ENCODE data around the gene SLC26A8. TPM values are rescaled to one million over a fixed set of nuclear protein-coding genes. Genes with fewer than 3 reads are reported as not detected.

Gene SLC26A8
- total RNA-seq, 1 experiment from 2014 or later: 0.09 TPM

- Histone ChIP-seq H3K4ac (ENCODE audit: low read depth, low read length) (no peak overlapping the region), H3K4me1 (ENCODE audit: insufficient read depth, low read length) (no peaks in the 10 kb centered on the region), H4K5ac (ENCODE audit: insufficient read length, low read depth, low read length) (no peak overlapping the region), H3K9ac (ENCODE audit: extremely low read depth, insufficient read length, low read length) (no peak overlapping the region), H2AFZ (ENCODE audit: low read length) (no peak overlapping the region), H4K91ac (ENCODE audit: insufficient read length, low read depth, low read length) (no peak overlapping the region), H3K23me2 (ENCODE audit: insufficient read length, low read depth, low read length, poor library complexity, severe bottlenecking) (no peaks in the 10 kb centered on the region), H3K79me2 (ENCODE audit: insufficient read depth, low read length) (no peaks in the 10 kb centered on the region), H2AK5ac (ENCODE audit: insufficient read length, low read length) (no peak overlapping the region), H3K18ac (ENCODE audit: insufficient read length, low read depth, low read length) (no peak overlapping the region), H2BK120ac (ENCODE audit: low read depth, low read length, poor library complexity, severe bottlenecking) (no peak overlapping the region), H3K27me3 (ENCODE audit: insufficient read depth, low read length) (no peaks in the 10 kb centered on the region), H3K27ac (ENCODE audit: insufficient read length, low read depth, low read length) (no peak overlapping the region), H2BK20ac (ENCODE audit: low read depth, low read length, poor library complexity, severe bottlenecking) (no peak overlapping the region), H2BK12ac (ENCODE audit: insufficient read length, low read depth, low read length) (no peak overlapping the region), H2BK5ac (ENCODE audit: insufficient read length, low read length) (no peak overlapping the region), H4K8ac (replicated peaks; ENCODE audit: insufficient read length, low read depth, low read length) (no peak overlapping the region), H3K56ac (ENCODE audit: insufficient read length, low read depth, low read length) (no peak overlapping the region), H3K23ac (ENCODE audit: insufficient read length, low read depth, low read length) (no peak overlapping the region), H3K14ac (ENCODE audit: insufficient read depth, low read length) (no peak overlapping the region), H3K79me1 (ENCODE audit: insufficient read depth, low read depth, low read length, poor library complexity, severe bottlenecking) (no peaks in the 10 kb centered on the region), H3T11ph (ENCODE audit: low read length) (no peak overlapping the region), H4K20me1 (ENCODE audit: control insufficient read depth, insufficient read depth, insufficient read length) (no peaks in the 10 kb centered on the region), H2BK15ac (ENCODE audit: low read depth, low read length) (no peak overlapping the region), H3K9me3 (ENCODE audit: control insufficient read depth, low read depth, low read length) (no peaks in the 10 kb centered on the region), H3K4me2 (ENCODE audit: insufficient read depth, insufficient read length, low read length) (no peak overlapping the region)
- Mint-ChIP-seq H3K4me3 (no peak overlapping the region), H3K27ac (no peak overlapping the region), H3K9me3 (no peaks in the 10 kb centered on the region), H3K36me3 (ENCODE audit: insufficient read depth in 1 of 3, low read depth in 3 of 3) (no peaks in the 10 kb centered on the region), H3K27me3 (ENCODE audit: low read depth) (no peaks in the 10 kb centered on the region; the same call in 1 of the 2 replicates), H3K4me1 (no peaks in the 10 kb centered on the region)
- DNase-seq: no peak
- no peak for TF ChIP-seq CTCF (conservative IDR thresholded peaks at IDR 0.05)
- no CpG with 5 or more reads among the region's 1 CpG for WGBS (ENCODE audit: extremely low coverage, insufficient read length, low lambda C conversion rate)
These were observed 24.0 kb downstream of the SLC26A8 start for GRCh38 chr6:36000451-36000850.
